ENCODE data around the gene CELSR1. TPM values are rescaled to one million over a fixed set of nuclear protein-coding genes. Genes with fewer than 3 reads are reported as not detected.

The CELSR1 gene
- total and polyA plus RNA-seq, 2 of the 13 experiments (the other 11 are each of a cell fraction or from before 2014, with no cell fraction given) = 0.78 to 1.8 TPM

DNA sequence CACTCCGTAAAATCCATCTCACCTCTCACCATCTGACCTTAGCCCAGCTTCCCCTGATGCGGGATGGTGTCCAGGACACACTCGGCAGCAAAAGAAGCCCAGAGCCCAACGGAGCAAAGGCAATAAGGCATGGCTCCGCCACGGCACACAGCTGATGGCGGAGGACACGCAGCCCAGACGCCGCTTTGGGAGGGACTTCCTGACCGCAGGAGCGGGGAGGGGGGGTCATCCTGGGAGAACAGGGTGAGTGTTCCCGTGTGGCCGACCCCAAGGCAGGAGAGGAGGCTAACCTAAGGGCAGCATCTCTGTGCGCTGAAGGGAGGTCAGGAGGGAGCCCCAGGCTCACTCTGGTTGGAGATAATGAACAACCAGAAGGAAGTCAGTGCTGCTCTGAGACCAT lies 130.6 kb downstream of the CELSR1 start:
- Histone ChIP-seq H3K79me2 (ENCODE audit: insufficient read depth, low read length) (no peaks in the 10 kb centered on the region), H3K4me3 (replicated peaks in 1 of 3; ENCODE audit: insufficient read depth in 1 of 3, low read depth in 2 of 3, low read length in 3 of 3) (no peak overlapping the region), H3K4me2 (ENCODE audit: low read depth, low read length) (no peak overlapping the region), H3K36me3 (replicated peaks in 1 of 2; ENCODE audit: control insufficient read depth in 1 of 2, insufficient read depth in 2 of 2, low read length in 2 of 2) (no peaks in the 10 kb centered on the region), H3K9me3 (ENCODE audit: low read length) (no peaks in the 10 kb centered on the region), H3K27me3 (ENCODE audit: control insufficient read depth in 1 of 2, insufficient read depth in 2 of 2, low read length in 2 of 2) (peaks cover under 1 to 1% of the 10 kb centered on the region in 2 experiments; a peak in 1 of 5 replicates), H3K4me1 (ENCODE audit: insufficient read depth, low read length) (peaks cover 7% of the 10 kb centered on the region; the same call in 1 of the 2 replicates), H3K27ac (ENCODE audit: extremely low read length, insufficient read depth, low read length) (no peak overlapping the region), H2AFZ (ENCODE audit: low read length) (no peak overlapping the region), H3K9ac (ENCODE audit: insufficient read depth, low read depth, low read length) (no peak overlapping the region), H4K20me1 (ENCODE audit: insufficient read depth, low read length) (no peaks in the 10 kb centered on the region)
- in situ Hi-C loops (cut with HindIII; ENCODE audit: extremely low pct_ligation_motif_present, low pct_unique_long_range_greater_than_20kb) (no loop called here), intact Hi-C loops (cut with micrococcal nuclease; ENCODE audit: unreplicated experiment) (no loop called here)
- FAIRE-seq (no peak), DNase-seq (ENCODE audit: low spot score) (no peak), ATAC-seq (no peak)
- WGBS (ENCODE audit: low lambda C conversion rate) = 62% methylated on average over 8 of the region's 15 CpGs
- CTCF ChIA-PET (ENCODE audit: low intra/inter-chr PET ratio, low total read pairs) = no interaction called here
- BruUV-seq (replicated peaks) = no TSS peak
- POLR2A ChIA-PET = no interaction called here
- TF ChIP-seq NCOR1 (IDR thresholded peaks at IDR 0.05; ENCODE audit: borderline replicate concordance, low read length) (no peak), SRF (IDR thresholded peaks at IDR 0.05; ENCODE audit: low read depth, low read length) (no peak), NR0B2 (CRISPR knock-in tag; IDR thresholded peaks at IDR 0.05) (no peak), CREB1 (IDR thresholded peaks at IDR 0.05) (no peak), CREB1 (CRISPR knock-in tag; IDR thresholded peaks at IDR 0.05) (no peak), CEBPG (CRISPR knock-in tag; IDR thresholded peaks at IDR 0.05) (no peak), ZNF3 (CRISPR knock-in tag; IDR thresholded peaks at IDR 0.05) (no peak), ZSCAN31 (CRISPR knock-in tag; IDR thresholded peaks at IDR 0.05; ENCODE audit: low read depth) (no peak), CEBPB (IDR thresholded peaks at IDR 0.05; ENCODE audit: borderline replicate concordance, low read depth, low read length) (no peak), ZNF432 (CRISPR knock-in tag; IDR thresholded peaks at IDR 0.05; ENCODE audit: borderline replicate concordance) (no peak)
- TF ChIP-seq, protein P1, sequence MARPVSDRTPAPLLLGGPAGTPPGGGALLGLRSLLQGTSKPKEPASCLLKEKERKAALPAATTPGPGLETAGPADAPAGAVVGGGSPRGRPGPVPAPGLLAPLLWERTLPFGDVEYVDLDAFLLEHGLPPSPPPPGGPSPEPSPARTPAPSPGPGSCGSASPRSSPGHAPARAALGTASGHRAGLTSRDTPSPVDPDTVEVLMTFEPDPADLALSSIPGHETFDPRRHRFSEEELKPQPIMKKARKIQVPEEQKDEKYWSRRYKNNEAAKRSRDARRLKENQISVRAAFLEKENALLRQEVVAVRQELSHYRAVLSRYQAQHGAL (CRISPR knock-in tag; IDR thresholded peaks at IDR 0.05; ENCODE audit: not compliant biosample characterization) = no peak
- TF ChIP-seq, protein P2, sequence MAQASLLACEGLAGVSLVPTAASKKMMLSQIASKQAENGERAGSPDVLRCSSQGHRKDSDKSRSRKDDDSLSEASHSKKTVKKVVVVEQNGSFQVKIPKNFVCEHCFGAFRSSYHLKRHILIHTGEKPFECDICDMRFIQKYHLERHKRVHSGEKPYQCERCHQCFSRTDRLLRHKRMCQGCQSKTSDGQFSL (CRISPR knock-in tag; IDR thresholded peaks at IDR 0.05) = no peak
- TF ChIP-seq, protein P3, sequence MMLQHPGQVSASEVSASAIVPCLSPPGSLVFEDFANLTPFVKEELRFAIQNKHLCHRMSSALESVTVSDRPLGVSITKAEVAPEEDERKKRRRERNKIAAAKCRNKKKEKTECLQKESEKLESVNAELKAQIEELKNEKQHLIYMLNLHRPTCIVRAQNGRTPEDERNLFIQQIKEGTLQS (CRISPR knock-in tag; IDR thresholded peaks at IDR 0.05) = no peak
- TF ChIP-seq, protein P4, sequence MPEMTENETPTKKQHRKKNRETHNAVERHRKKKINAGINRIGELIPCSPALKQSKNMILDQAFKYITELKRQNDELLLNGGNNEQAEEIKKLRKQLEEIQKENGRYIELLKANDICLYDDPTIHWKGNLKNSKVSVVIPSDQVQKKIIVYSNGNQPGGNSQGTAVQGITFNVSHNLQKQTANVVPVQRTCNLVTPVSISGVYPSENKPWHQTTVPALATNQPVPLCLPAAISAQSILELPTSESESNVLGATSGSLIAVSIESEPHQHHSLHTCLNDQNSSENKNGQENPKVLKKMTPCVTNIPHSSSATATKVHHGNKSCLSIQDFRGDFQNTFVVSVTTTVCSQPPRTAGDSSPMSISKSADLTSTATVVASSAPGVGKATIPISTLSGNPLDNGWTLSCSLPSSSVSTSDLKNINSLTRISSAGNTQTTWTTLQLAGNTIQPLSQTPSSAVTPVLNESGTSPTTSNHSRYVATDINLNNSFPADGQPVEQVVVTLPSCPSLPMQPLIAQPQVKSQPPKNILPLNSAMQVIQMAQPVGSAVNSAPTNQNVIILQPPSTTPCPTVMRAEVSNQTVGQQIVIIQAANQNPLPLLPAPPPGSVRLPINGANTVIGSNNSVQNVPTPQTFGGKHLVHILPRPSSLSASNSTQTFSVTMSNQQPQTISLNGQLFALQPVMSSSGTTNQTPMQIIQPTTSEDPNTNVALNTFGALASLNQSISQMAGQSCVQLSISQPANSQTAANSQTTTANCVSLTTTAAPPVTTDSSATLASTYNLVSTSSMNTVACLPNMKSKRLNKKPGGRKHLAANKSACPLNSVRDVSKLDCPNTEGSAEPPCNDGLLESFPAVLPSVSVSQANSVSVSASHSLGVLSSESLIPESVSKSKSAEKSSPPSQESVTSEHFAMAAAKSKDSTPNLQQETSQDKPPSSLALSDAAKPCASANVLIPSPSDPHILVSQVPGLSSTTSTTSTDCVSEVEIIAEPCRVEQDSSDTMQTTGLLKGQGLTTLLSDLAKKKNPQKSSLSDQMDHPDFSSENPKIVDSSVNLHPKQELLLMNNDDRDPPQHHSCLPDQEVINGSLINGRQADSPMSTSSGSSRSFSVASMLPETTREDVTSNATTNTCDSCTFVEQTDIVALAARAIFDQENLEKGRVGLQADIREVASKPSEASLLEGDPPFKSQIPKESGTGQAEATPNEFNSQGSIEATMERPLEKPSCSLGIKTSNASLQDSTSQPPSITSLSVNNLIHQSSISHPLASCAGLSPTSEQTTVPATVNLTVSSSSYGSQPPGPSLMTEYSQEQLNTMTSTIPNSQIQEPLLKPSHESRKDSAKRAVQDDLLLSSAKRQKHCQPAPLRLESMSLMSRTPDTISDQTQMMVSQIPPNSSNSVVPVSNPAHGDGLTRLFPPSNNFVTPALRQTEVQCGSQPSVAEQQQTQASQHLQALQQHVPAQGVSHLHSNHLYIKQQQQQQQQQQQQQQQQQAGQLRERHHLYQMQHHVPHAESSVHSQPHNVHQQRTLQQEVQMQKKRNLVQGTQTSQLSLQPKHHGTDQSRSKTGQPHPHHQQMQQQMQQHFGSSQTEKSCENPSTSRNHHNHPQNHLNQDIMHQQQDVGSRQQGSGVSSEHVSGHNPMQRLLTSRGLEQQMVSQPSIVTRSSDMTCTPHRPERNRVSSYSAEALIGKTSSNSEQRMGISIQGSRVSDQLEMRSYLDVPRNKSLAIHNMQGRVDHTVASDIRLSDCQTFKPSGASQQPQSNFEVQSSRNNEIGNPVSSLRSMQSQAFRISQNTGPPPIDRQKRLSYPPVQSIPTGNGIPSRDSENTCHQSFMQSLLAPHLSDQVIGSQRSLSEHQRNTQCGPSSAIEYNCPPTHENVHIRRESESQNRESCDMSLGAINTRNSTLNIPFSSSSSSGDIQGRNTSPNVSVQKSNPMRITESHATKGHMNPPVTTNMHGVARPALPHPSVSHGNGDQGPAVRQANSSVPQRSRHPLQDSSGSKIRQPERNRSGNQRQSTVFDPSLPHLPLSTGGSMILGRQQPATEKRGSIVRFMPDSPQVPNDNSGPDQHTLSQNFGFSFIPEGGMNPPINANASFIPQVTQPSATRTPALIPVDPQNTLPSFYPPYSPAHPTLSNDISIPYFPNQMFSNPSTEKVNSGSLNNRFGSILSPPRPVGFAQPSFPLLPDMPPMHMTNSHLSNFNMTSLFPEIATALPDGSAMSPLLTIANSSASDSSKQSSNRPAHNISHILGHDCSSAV (CRISPR knock-in tag; IDR thresholded peaks at IDR 0.05; ENCODE audit: borderline replicate concordance) = no peak
